HuH-7 (cell line): ENCODE data around the gene TREH.
"Not testable (repeated sequence)": the region's sequence is repeated elsewhere in the genome, so short reads cannot be mapped to it uniquely, and the experiment has no call there.

Experiments used
- DNase-seq: peaks from one replicate; pipeline ENCODE4 v3.0.0; 2011; ENCODE audit warnings: low spot score

TREH gene

GRCh38 chr11:118696673-118697226, 17.3 kb upstream of the TREH start:
- DNase-seq = no peak

GRCh38 chr11:118694771-118695170, 15.3 kb upstream of the TREH start:
- DNase-seq = no peak

GRCh38 chr11:118694185-118694584, 14.7 kb upstream of the TREH start:
- no peak for DNase-seq

- no peak for DNase-seq
Measured at GRCh38 chr11:118691926-118692830, 12.7 kb upstream of the TREH start.

- no peak for DNase-seq
Measured at GRCh38 chr11:118690553-118691304, 11.3 kb upstream of the TREH start.

- peak; percentile 93 for DNase-seq
Measured at GRCh38 chr11:118689852-118690552, 10.6 kb upstream of the TREH start.

GRCh38 chr11:118689503-118689851, 10.0 kb upstream of the TREH start:
- DNase-seq = no peak

- no peak for DNase-seq
Measured at GRCh38 chr11:118688851-118689502, 9.5 kb upstream of the TREH start.

GRCh38 chr11:118688339-118688738, 8.9 kb upstream of the TREH start:
- not testable (repeated sequence) for DNase-seq

- DNase-seq = no peak
Measured at GRCh38 chr11:118687906-118688305, 8.5 kb upstream of the TREH start.

GRCh38 chr11:118684187-118684586, 4.7 kb upstream of the TREH start:
- DNase-seq = no peak

- DNase-seq = not testable (repeated sequence)
Measured at GRCh38 chr11:118682939-118683338, 3.5 kb upstream of the TREH start.

GRCh38 chr11:118682372-118682771, 2.9 kb upstream of the TREH start:
- no peak for DNase-seq

- not testable (repeated sequence) for DNase-seq
Measured at GRCh38 chr11:118678908-118679307, 542 bp downstream of the TREH start.

- DNase-seq = no peak
Measured at GRCh38 chr11:118677977-118678376, 1.5 kb downstream of the TREH start.

GRCh38 chr11:118674082-118674435, 5.4 kb downstream of the TREH start:
- DNase-seq = no peak

- DNase-seq = no peak
Measured at GRCh38 chr11:118673361-118674081, 5.9 kb downstream of the TREH start.

GRCh38 chr11:118672846-118673245, 6.6 kb downstream of the TREH start:
- no peak for DNase-seq

GRCh38 chr11:118671254-118671653, 8.2 kb downstream of the TREH start:
- DNase-seq = no peak

- DNase-seq = no peak
Measured at GRCh38 chr11:118670063-118670462, 9.4 kb downstream of the TREH start.

GRCh38 chr11:118666371-118666770, 13.1 kb downstream of the TREH start:
- DNase-seq = no peak
